Prostate gland (tissue), 2 donors: Measurements from ENCODE around the gene NOVA2.

ENCODE experiments used
- CTCF ChIP-seq, 4 experiments: fragments of 200-600 bp in 2 of 4; fragments of 450-650 bp in 2 of 4; sonication (generic) in 2 of 4; IDR thresholded peaks; 1 replicate in 3 of 4; 2 replicates in 1 of 4; pipeline ENCODE4 v1.5.1; 2016 to 2019; ENCODE audit warnings: antibody characterized with exemption in 4 of 4, mild to moderate bottlenecking in 2 of 4, moderate library complexity in 2 of 4
- POLR2A ChIP-seq: fragments of 450-650 bp; IDR thresholded peaks from one replicate; pipeline ENCODE4 v1.6.1; 2016; ENCODE audit warnings: antibody characterized with exemption, mild to moderate bottlenecking

GRCh38 chr19:45958320-45958719, 15.3 kb downstream of the NOVA2 start:
- TF ChIP-seq POLR2A (no peak), CTCF (IDR thresholded peaks at IDR 0.05) (no peak)
